Neural progenitor cell (in vitro differentiated cells): Measurements from ENCODE around the gene MYL5.

Source experiments
- CTCF ChIP-seq: fragments of 200-600 bp; sonication (generic); IDR thresholded peaks from 2 replicates; pipeline ENCODE4 v1.5.1; 2017; ENCODE audit warnings: antibody characterized with exemption, mild to moderate bottlenecking
- EZH2 ChIP-seq: fragments of 200-600 bp; sonication (generic); IDR thresholded peaks from 2 replicates; pipeline ENCODE4 v1.6.1; 2017; ENCODE audit warnings: antibody characterized with exemption, mild to moderate bottlenecking, moderate library complexity

- no peak for TF ChIP-seq CTCF
- no peak for TF ChIP-seq EZH2
These were observed 21.1 kb upstream of the MYL5 start for GRCh38 chr4:653080-653821.
